Kidney (tissue), 14 donors: ENCODE measurements around the gene MAPKAPK2. TPM values are rescaled to one million over a fixed set of nuclear protein-coding genes. Genes with fewer than 3 reads are reported as not detected.
A peak's percentile ranks its signal among the peaks of the same experiment; 100 is the strongest.

Experiments used
- DNase-seq, 5 donors: peaks; one replicate each; pipeline ENCODE4 v3.0.0-alpha.2; 2013 to 2020
- FAIRE-seq: peaks from 2 replicates; lab custom pipeline; 2012; peaks lifted over from hg19 to GRCh38; lab: Jason Lieb, UNC
- H3K27ac ChIP-seq, 2 donors: one replicate each; pipeline ENCODE4 v1.7.0; 2013; ENCODE audit warnings: low read depth in 2 of 2, low read length in 2 of 2, inconsistent platforms in 1 of 2
- H3K27me3 ChIP-seq: one replicate; pipeline ENCODE4 v1.7.1; 2013; ENCODE audit warnings: low read length, inconsistent platforms; ENCODE audit not compliant: control insufficient read depth, insufficient read depth
- H3K36me3 ChIP-seq, 3 donors: one replicate each; pipeline versions ENCODE4 v1.7.0 to v1.7.1; 2013; ENCODE audit warnings: low read length in 3 of 3, control low read depth in 1 of 3, inconsistent platforms in 1 of 3; ENCODE audit not compliant: insufficient read depth in 3 of 3, control insufficient read depth in 2 of 3
- H3K4me1 ChIP-seq, 3 donors: one replicate each; pipeline versions ENCODE4 v1.7.0 to v1.7.1; 2013; ENCODE audit warnings: low read length in 3 of 3, inconsistent platforms in 1 of 3, low read depth in 1 of 3; ENCODE audit not compliant: control insufficient read depth in 2 of 3, insufficient read depth in 2 of 3
- H3K4me3 ChIP-seq, 3 donors: one replicate each; pipeline versions ENCODE4 v1.7.0 to v1.8.1; 2013; ENCODE audit warnings: low read length in 3 of 3, control low read depth in 1 of 3, inconsistent platforms in 1 of 3
- H3K9ac ChIP-seq, 3 donors: one replicate each; pipeline versions ENCODE4 v1.7.0 to v1.7.1; 2013; ENCODE audit warnings: low read length in 3 of 3, control low read depth in 1 of 3, inconsistent platforms in 1 of 3
- H3K9me3 ChIP-seq, 3 donors: one replicate each; pipeline versions ENCODE4 v1.7.0 to v1.7.1; 2013; ENCODE audit warnings: low read length in 3 of 3, control low read depth in 1 of 3, inconsistent platforms in 1 of 3; ENCODE audit not compliant: control insufficient read depth in 2 of 3, insufficient read depth in 1 of 3
- CTCF ChIP-seq: IDR thresholded peaks from 3 replicates; pipeline ENCODE4 v1.5.1; 2012; ENCODE audit warnings: mild to moderate bottlenecking, moderate library complexity, borderline replicate concordance; ENCODE audit not compliant: insufficient read depth; ENCODE audit errors: extremely low read depth
- intact Hi-C: fragments of 100-400 bp; cut with DNase I; formaldehyde crosslinking; loops from one replicate; pipeline ENCODE4 v1.11.1; 2022
- polyA plus RNA-seq: library from polyadenylated mRNA; stranded (reverse); fragments of 350-450 nt; fragmentation: Illumina TruSeq; extraction: RNeasy Lipid Tissue Mini Kit (QIAGEN cat#74804); gene quantifications from one replicate; pipeline ENCODE4 v1.2.3, GENCODE V29; 2014; ENCODE audit warnings: low read depth, low replicate concordance; ENCODE audit not compliant: insufficient read depth
- total RNA-seq: library from RNA; stranded (reverse); fragmentation: NEBNext Ultra II Directional; extraction: Animal tissue kit (Norgen Biotek cat#: 25700); gene quantifications from one replicate; pipeline ENCODE4 v1.2.1, GENCODE V29; 2021
- donor health status: control.
- donor health status: control.
- donor health status: control.
- donor health status: control.
- donor health status: control.
- donor health status: DM: yes; HTN: yes; CAD: no.
- donor health status: Normal renal cell carcinoma (clear cell type).

The MAPKAPK2 gene
- total and polyA plus RNA-seq, 2 donors from 2014 or later = 84.5 to 113 TPM

GRCh38 chr1:206716870-206717673, 32.4 kb downstream of the MAPKAPK2 start:
- DNase-seq (no peak), FAIRE-seq (no peak)
- H3K36me3 ChIP-seq = no peaks in the 10 kb centered on the region
- peaks cover 0 to 45% (median 38%) of the 10 kb centered on the region in 3 donors for H3K4me1 ChIP-seq
- H3K9me3 ChIP-seq = no peaks in the 10 kb centered on the region
- intact Hi-C loops = no loop called here
- H3K27ac ChIP-seq = peak overlapping the region; percentile 15 to 47
- no peak overlapping the region for H3K9ac ChIP-seq
- no peaks in the 10 kb centered on the region for H3K27me3 ChIP-seq
- no peak overlapping the region for H3K4me3 ChIP-seq
- no peak for TF ChIP-seq CTCF

DNA sequence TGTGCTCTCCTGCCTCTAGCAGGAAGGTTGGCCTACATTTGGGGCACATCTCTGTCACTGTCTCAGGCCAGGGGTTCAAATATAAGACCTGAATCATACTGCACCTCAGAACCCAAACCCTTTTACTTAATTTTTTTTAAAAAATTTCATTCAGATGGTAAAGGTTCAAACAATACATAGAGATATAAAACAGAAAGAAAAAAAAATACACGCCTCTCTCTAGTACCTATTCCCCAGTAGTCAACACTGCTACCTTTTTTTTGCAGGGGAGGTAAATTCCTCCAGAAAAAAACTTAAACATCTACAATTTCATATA, 32.9 kb downstream of the MAPKAPK2 start:
- Histone ChIP-seq H3K36me3 (no peaks in the 10 kb centered on the region), H3K4me3 (no peak overlapping the region), H3K27me3 (no peaks in the 10 kb centered on the region), H3K27ac (no peak overlapping the region), H3K9ac (no peak overlapping the region), H3K4me1 (peaks cover 0 to 41% (median 38%) of the 10 kb centered on the region in 3 donors), H3K9me3 (no peaks in the 10 kb centered on the region)
- FAIRE-seq (no peak), DNase-seq (no peak)
- no peak for TF ChIP-seq CTCF
- intact Hi-C loops = no loop called here

DNA sequence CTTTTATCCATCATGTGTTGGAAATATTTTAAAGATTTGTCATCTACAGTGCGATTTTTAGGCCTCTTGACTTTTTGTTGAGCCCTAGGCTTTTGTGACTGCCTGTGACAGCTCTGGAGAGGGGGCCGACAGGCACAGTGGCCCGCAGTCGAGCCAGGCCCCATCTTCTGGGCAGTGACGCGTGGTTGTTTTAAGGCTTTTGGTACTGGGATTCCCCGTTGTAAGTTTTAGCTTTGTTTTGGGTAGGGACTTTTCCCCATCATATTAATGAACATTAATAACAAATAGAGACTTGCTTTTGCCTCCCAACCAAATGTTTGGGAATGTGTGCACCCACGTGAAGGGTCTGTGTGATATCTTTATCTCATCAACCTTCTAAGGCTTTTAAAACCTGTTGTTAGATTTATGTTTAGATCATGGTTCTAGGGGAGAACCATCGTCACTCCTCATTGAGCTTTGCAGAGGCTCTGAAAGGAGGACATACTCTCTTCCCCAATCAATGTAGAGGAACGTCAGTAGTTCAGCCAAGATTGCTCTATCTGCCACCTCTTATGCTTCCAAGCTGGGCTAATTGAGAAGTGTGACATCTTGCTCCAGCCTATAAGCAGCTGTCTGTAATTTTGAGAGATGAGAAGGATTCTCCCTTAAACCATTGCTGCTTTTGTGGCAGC, 34.6 kb downstream of the MAPKAPK2 start:
- FAIRE-seq (no peak), DNase-seq (no peak)
- Histone ChIP-seq H3K27me3 (no peaks in the 10 kb centered on the region), H3K27ac (no peak overlapping the region), H3K9ac (no peak overlapping the region), H3K4me1 (peaks cover 0 to 43% (median 43%) of the 10 kb centered on the region in 3 donors), H3K4me3 (no peak overlapping the region), H3K9me3 (no peaks in the 10 kb centered on the region), H3K36me3 (no peaks in the 10 kb centered on the region)
- intact Hi-C loops = no loop called here
- no peak for TF ChIP-seq CTCF
